Activated T-helper 2 cell treated with anti-CD3 and anti-CD28 coated beads, Interferon-gamma antibody, Interleukin-2, Interleukin-4, amounts not matched to agents 10 μg/mL and 5 μg/mL and 100 μg/mL, durations not matched to agents 14 hours and 24 hours and 36 hours (primary cell): ENCODE results near the gene SIGLEC12. TPM values are rescaled to one million over a fixed set of nuclear protein-coding genes. Genes with fewer than 3 reads are reported as not detected.
A peak's percentile ranks its signal among the peaks of the same experiment; 100 is the strongest.
"Not testable (repeated sequence)": the region's sequence is repeated elsewhere in the genome, so short reads cannot be mapped to it uniquely, and the experiment has no call there.

Experiments
- DNase-seq: peaks from one replicate; pipeline ENCODE4 v3.0.0; 2021; ENCODE audit warnings: low spot score
- H3K27ac Mint-ChIP-seq: one replicate; pipeline ENCODE4 v1.8.0; 2021; ENCODE audit warnings: mixed read lengths
- H3K27me3 Mint-ChIP-seq: one replicate; pipeline ENCODE4 v1.8.0; 2021; ENCODE audit warnings: low read depth, mixed read lengths
- H3K36me3 Mint-ChIP-seq: one replicate; pipeline ENCODE4 v1.8.0; 2021; ENCODE audit warnings: low read depth, mixed read lengths
- H3K4me1 Mint-ChIP-seq: one replicate; pipeline ENCODE4 v1.8.0; 2021; ENCODE audit warnings: low read depth, mixed read lengths
- H3K4me3 Mint-ChIP-seq: one replicate; pipeline ENCODE4 v1.8.0; 2021; ENCODE audit warnings: low read depth, mild to moderate bottlenecking, moderate library complexity, mixed read lengths
- H3K9me3 Mint-ChIP-seq: one replicate; pipeline ENCODE4 v1.8.0; 2021; ENCODE audit warnings: mixed read lengths
- intact Hi-C: fragments of 100-400 bp; cut with micrococcal nuclease; formaldehyde crosslinking; loops from one replicate; pipeline ENCODE4 v1.15.1; 2023
- total RNA-seq: library from RNA; stranded (reverse); gene quantifications from 2 replicates; pipeline ENCODE4 v1.2.3, GENCODE V29; 2022

Gene SIGLEC12
- total RNA-seq, 1 donor from 2014 or later, result 4.6 TPM

- intact Hi-C loops, result no loop called here
- H3K9me3 Mint-ChIP-seq, result no peaks in the 10 kb centered on the region
- no peak for DNase-seq
- H3K27ac Mint-ChIP-seq, result no peak within 1 kb of the TSS
- H3K4me3 Mint-ChIP-seq, result no peak within 1 kb of the TSS
- no peaks in the 10 kb centered on the region for H3K27me3 Mint-ChIP-seq
- no peaks in the 10 kb centered on the region for H3K36me3 Mint-ChIP-seq
- peaks cover 26% of the 10 kb centered on the region for H3K4me1 Mint-ChIP-seq
These were observed 43.5 kb downstream of the SIGLEC12 start, which contains the start of gene SIGLEC8 for GRCh38 chr19:51458051-51458645. Gene SIGLEC8, minus strand, starts transcription at chr19:51458454. Its CDS starts 67 bp downstream, at chr19:51458387.

- DNase-seq, result no peak
- intact Hi-C loops, result no loop called here
- H3K36me3 Mint-ChIP-seq, result peaks cover under 1% of the 10 kb centered on the region
- H3K4me3 Mint-ChIP-seq, result no peak overlapping the region
- H3K27ac Mint-ChIP-seq, result no peak overlapping the region
- H3K4me1 Mint-ChIP-seq, result peaks cover 22% of the 10 kb centered on the region
- H3K9me3 Mint-ChIP-seq, result peaks cover under 1% of the 10 kb centered on the region
- H3K27me3 Mint-ChIP-seq, result no peaks in the 10 kb centered on the region
These were observed 44.1 kb downstream of the SIGLEC12 start for GRCh38 chr19:51457351-51458013.

- Mint-ChIP-seq H3K9me3 (peaks cover 8% of the 10 kb centered on the region), H3K4me1 (peaks cover 21% of the 10 kb centered on the region), H3K4me3 (no peak overlapping the region), H3K27me3 (no peaks in the 10 kb centered on the region), H3K36me3 (peaks cover 7% of the 10 kb centered on the region), H3K27ac (no peak overlapping the region)
- intact Hi-C loops, result no loop called here
- no peak for DNase-seq
These were observed 44.9 kb downstream of the SIGLEC12 start for GRCh38 chr19:51456541-51457290.

- intact Hi-C loops, result no loop called here
- DNase-seq, result no peak
- Mint-ChIP-seq H3K27ac (peak overlapping the region; percentile 74), H3K4me1 (peaks cover 38% of the 10 kb centered on the region), H3K36me3 (peaks cover 39% of the 10 kb centered on the region), H3K4me3 (no peak overlapping the region), H3K27me3 (no peaks in the 10 kb centered on the region), H3K9me3 (peaks cover 37% of the 10 kb centered on the region)
These were observed 50.8 kb downstream of the SIGLEC12 start for GRCh38 chr19:51450730-51451307.

- Mint-ChIP-seq H3K4me1 (peaks cover 49% of the 10 kb centered on the region), H3K9me3 (peaks cover 43% of the 10 kb centered on the region), H3K4me3 (peak overlapping the region; percentile 37), H3K27me3 (no peaks in the 10 kb centered on the region), H3K27ac (peak overlapping the region; percentile 73), H3K36me3 (peaks cover 39% of the 10 kb centered on the region)
- intact Hi-C loops, result loop anchor here (1.0 kb wide), 2 partner anchors 18 to 99 kb away; no protein-coding TSS in a partner anchor
- DNase-seq, result peak; percentile 39
These were observed 53.1 kb downstream of the SIGLEC12 start for GRCh38 chr19:51448411-51449016.

- Mint-ChIP-seq H3K9me3 (peaks cover 43% of the 10 kb centered on the region), H3K27ac (peak overlapping the region; percentile 73), H3K27me3 (no peaks in the 10 kb centered on the region), H3K4me1 (peaks cover 54% of the 10 kb centered on the region), H3K36me3 (peaks cover 41% of the 10 kb centered on the region), H3K4me3 (peak overlapping the region; percentile 37)
- intact Hi-C loops, result loop anchor here (1.0 kb wide), 2 partner anchors 18 to 99 kb away; no protein-coding TSS in a partner anchor
- no peak for DNase-seq
These were observed 53.6 kb downstream of the SIGLEC12 start for GRCh38 chr19:51448011-51448410.

- H3K9me3 Mint-ChIP-seq, result peaks cover 43% of the 10 kb centered on the region
- intact Hi-C loops, DNase-seq, H3K27me3 Mint-ChIP-seq, H3K4me3 Mint-ChIP-seq: not testable (repeated sequence)
- H3K4me1 Mint-ChIP-seq, result peaks cover 59% of the 10 kb centered on the region
- H3K27ac Mint-ChIP-seq, result peak overlapping the region; percentile 73
- H3K36me3 Mint-ChIP-seq, result peaks cover 42% of the 10 kb centered on the region
These were observed 54.1 kb downstream of the SIGLEC12 start for GRCh38 chr19:51447510-51447909.

GRCh38 chr19:51441410-51442390 is 59.9 kb downstream of the SIGLEC12 start:
- H3K27ac Mint-ChIP-seq, result peak overlapping the region; percentile 91
- H3K4me1 Mint-ChIP-seq, result peaks cover 68% of the 10 kb centered on the region
- peaks cover 11% of the 10 kb centered on the region for H3K9me3 Mint-ChIP-seq
- H3K27me3 Mint-ChIP-seq, result no peaks in the 10 kb centered on the region
- peak overlapping the region; percentile 88 for H3K4me3 Mint-ChIP-seq
- H3K36me3 Mint-ChIP-seq, result peaks cover 7% of the 10 kb centered on the region
- peak; percentile 87 for DNase-seq
- intact Hi-C loops, result loop anchor here (1.0 to 2.0 kb wide), 9 partner anchors 25 to 185 kb away; partner anchors contain the start of genes NKG7 and SIGLEC10

Other genes with a start within 250 kb of the SIGLEC12 start
- gene IGLON5, start 190.2 kb downstream of the SIGLEC12 start, total RNA-seq, result 7.0 TPM in 2 replicates
- 9.5 and 10.4 TPM in 2 replicates for gene VSIG10L, start 159.7 kb downstream of the SIGLEC12 start, total RNA-seq
- gene ETFB, start 135.4 kb downstream of the SIGLEC12 start, total RNA-seq, result 209 and 215 TPM in 2 replicates
- gene CLDND2, start 132.8 kb downstream of the SIGLEC12 start, total RNA-seq, result 13.8 and 14.9 TPM in 2 replicates
- 332 and 342 TPM in 2 replicates for gene NKG7, start 129.1 kb downstream of the SIGLEC12 start, total RNA-seq
- gene LIM2, start 113.8 kb downstream of the SIGLEC12 start, total RNA-seq, result not detected in 2 replicates
- 0.14 and 0.27 TPM in 2 replicates for gene C19orf84, start 111.2 kb downstream of the SIGLEC12 start, total RNA-seq
- 4.0 and 6.6 TPM in 2 replicates for gene SIGLEC10, start 84.2 kb downstream of the SIGLEC12 start, total RNA-seq
- gene SIGLEC8, start 43.3 kb downstream of the SIGLEC12 start, total RNA-seq, result 0.07 and 0.18 TPM in 2 replicates
- gene CEACAM18, start 23.3 kb downstream of the SIGLEC12 start, total RNA-seq, result not detected in 2 replicates
- 1.2 and 1.7 TPM in 2 replicates for gene SIGLEC6, start 29.9 kb upstream of the SIGLEC12 start, total RNA-seq
- 11.0 and 13.4 TPM in 2 replicates for gene ZNF175, start 69.5 kb upstream of the SIGLEC12 start, total RNA-seq
- gene SIGLEC5, start 128.6 kb upstream of the SIGLEC12 start, total RNA-seq, result not detected in 2 replicates
- gene SIGLEC14, start 145.0 kb upstream of the SIGLEC12 start, total RNA-seq, result 0.34 TPM in 1 of 2 replicates, not detected in the other
- 6.7 and 10.9 TPM in 2 replicates for gene SPACA6, start 191.5 kb upstream of the SIGLEC12 start, total RNA-seq
- gene HAS1, start 222.2 kb upstream of the SIGLEC12 start, total RNA-seq, result not detected in 2 replicates